Measurements from ENCODE around the gene HSD3B7.
A peak's percentile ranks its signal among the peaks of the same experiment; 100 is the strongest.

Gene HSD3B7

GRCh38 chr16:30957456-30958174, 27.4 kb upstream of the HSD3B7 start, which contains the start of gene SETD1A:
SETD1A (plus strand) TSS chr16:30957754; CDS start chr16:30958732, 978 bp downstream.
- DNase-seq, result peak; percentile 55

DNA sequence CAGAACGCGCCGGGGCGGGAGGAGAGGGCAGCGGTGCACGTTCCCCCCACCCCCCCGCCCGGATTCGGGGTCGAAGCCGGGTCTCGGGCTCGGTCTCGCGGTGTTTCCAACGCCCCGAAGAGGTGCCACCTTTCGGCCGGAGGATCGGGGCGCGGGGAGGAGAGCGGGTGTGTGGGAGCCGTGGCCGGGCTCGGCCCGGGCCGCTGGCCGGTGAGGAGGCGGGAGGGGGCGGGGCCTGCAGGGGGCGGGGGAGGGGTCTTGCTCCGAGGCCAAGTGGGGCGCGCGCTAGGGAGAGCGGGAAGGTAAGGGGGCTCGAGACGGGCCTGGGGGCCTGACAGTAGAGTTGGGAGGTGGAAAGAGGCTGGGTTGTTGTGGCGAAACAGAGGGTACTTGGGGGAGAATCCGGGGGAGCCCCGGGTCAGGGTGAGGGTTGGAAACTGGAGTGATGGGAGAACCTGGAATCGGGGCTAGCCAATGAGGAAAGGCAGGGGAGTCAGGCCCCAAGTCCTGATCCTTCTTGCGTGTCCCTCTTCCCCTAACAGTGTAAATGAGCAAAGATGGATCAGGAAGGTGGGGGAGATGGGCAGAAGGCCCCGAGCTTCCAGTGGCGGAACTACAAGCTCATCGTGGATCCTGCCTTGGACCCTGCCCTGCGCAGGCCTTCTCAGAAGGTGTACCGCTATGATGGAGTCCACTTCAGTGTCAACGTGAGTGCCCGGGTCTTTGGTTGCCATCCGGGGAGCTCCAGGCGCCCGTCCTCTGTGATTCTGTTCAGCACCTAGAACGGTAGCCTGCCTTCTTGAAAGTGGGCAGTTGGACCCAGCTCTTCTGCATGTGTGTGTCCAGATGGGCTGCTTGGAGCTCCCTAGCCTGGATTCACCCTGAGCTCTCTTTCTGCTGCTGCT, 26.6 kb upstream of the HSD3B7 start:
- no peak for DNase-seq

DNA sequence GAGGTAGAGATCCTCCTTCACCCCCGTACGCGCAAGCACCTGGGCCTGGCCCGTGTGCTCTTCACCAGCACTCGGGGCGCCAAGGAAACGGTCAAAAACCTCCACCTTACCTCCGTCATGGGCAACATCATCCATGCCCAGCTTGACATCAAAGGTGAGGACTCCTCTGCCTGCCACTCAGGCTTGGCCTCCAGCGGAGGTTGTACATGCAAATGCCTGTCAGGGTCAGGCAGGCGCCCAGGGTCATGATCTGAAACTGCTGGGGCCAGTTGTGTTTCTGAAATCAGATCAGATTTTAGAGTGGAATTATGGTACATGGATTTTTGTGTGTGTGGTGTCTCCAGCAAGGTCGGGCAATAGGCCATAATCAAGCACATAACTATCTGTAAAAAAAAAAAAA, 23.6 kb upstream of the HSD3B7 start:
- no peak for DNase-seq

DNA sequence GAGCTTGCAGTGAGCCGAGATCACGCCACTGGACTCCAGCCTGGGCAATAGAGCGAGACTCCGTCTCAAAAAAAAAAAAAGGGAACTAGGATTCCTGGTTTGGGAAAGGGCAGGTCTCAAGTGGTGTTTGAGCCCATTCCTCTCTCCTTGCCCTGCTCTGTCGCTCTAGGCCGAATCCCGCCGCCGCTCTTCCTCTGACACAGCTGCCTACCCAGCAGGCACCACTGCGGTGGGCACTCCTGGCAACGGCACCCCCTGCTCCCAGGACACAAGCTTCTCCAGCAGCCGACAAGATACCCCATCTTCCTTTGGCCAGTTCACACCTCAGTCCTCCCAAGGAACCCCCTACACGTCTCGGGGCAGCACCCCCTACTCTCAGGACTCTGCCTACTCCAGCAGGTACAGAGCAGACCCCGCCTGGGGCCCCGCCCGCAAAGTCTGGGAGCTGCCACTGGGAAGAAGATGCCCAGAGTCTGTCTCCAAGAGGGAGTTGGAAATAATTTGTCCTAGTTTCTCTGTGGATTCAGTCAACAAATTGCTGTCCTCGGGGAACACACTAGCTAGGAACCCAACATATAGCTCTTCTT, 21.0 kb upstream of the HSD3B7 start:
- no peak for DNase-seq

DNA sequence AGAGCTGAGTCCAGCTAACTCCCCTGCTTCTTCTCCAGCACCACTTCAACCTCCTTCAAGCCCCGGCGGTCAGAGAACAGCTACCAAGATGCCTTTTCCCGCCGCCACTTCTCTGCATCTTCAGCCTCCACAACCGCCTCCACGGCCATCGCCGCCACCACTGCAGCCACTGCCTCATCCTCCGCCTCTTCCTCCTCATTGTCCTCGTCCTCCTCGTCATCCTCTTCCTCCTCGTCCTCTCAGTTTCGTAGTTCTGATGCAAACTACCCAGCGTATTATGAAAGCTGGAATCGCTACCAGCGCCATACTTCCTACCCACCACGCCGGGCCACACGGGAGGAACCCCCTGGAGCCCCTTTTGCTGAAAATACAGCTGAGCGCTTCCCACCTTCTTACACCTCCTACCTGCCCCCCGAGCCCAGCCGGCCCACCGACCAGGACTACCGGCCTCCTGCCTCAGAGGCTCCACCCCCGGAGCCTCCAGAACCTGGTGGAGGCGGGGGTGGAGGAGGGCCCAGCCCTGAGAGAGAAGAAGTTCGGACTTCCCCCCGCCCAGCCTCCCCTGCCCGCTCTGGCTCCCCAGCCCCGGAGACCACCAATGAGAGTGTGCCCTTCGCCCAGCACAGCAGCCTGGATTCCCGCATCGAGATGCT, 20.3 kb upstream of the HSD3B7 start:
- DNase-seq, result no peak

- no peak for DNase-seq
These were observed 19.6 kb upstream of the HSD3B7 start for GRCh38 chr16:30965436-30965835.

DNA sequence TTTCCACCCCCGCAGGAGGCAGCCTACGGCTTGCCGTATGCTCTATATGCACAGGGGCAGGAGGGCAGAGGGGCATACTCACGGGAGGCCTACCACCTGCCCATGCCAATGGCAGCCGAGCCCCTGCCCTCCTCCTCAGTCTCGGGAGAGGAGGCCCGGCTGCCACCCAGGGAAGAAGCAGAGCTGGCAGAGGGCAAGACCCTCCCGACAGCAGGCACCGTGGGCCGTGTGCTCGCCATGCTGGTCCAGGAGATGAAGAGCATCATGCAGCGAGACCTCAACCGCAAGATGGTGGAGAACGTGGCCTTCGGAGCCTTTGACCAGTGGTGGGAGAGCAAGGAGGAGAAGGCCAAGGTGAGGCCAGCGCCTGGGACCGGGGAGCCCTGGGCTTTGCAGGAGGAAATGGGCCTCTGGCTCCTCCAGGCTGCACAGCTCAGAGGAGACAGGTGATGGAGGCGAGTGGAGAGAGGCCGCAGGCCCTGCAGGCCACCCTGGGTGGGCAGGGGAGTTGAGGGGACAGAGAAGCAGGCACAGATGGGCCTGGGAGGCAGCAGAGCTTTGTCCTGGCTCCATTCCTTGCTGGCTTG, 18.9 kb upstream of the HSD3B7 start:
- DNase-seq, result no peak

DNA sequence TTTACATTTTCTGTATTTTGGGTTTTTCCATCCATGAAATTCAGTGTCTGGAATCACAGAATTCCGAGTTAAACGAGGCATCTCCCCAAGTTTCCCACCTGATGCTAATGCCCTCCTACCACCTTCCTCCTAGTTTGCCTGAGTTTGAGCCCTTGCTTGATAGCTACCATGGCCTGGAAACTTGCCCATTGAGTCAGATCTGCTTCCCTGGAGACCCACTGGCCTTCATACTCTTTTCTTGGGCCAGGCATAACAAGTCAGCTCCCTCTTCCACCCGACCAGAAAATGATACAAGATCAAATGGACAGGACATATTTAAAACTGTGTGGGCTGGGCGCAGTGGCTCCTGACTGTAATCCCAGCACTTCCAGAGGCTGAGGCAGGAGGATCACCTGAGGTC, 17.2 kb upstream of the HSD3B7 start:
- DNase-seq, result no peak

GRCh38 chr16:30969246-30969842, 15.7 kb upstream of the HSD3B7 start:
- DNase-seq, result no peak

DNA sequence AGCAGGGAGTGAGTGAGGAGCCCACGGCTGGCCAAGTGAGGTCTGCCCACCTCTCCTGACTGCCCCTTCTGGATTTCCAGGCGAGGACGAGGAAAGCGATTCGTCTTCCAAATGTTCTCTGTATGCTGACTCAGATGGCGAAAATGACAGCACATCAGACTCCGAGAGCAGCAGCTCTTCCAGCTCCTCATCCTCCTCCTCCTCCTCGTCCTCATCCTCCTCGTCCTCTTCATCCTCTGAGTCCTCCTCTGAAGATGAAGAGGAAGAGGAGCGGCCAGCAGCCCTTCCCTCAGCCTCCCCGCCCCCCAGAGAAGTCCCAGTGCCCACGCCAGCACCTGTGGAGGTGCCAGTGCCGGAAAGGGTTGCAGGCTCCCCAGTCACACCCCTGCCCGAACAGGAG, 13.7 kb upstream of the HSD3B7 start:
- no peak for DNase-seq

DNA sequence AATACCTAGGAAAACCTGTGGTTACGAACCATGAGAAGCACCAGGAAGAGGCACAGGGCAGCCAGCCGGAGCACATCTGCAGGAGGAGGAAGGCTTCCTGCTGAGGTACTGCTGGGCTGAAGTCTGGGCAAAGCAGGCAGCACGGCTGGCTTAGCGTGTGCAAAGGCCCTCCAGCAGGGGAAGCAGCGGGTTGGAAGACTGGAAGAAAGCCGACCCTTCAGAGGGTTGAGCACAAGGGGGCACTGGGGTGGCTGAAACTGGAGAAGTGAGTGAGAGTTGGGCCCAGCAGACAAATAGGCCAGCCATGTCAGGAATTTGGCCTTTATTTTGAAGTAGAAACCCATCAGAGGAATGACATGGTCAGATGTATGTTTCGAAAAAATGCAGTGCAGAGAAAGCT, 12.1 kb upstream of the HSD3B7 start:
- DNase-seq, result no peak

- no peak for DNase-seq
These were observed 10.7 kb upstream of the HSD3B7 start for GRCh38 chr16:30974348-30974747.

DNA sequence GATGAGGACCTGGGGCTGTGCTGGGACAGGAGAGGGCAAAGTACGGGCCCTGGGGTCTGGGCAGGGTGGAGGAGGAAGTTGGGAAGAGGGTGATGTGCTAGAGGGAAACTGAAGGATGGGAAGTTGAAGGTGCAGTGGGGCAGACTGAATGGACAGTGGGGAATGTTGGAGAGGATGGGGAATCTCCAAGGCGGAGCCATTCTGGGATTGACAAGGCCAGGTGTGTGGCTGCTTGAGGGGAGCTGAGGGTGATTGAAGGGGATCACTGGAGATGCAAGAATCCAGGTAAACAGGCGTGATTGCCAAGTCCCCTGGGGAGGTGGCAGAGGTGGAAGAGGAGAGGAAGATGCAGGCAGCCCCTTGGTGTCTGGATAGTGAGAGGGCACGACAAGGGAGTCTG, 8.5 kb upstream of the HSD3B7 start:
- DNase-seq, result no peak

DNA sequence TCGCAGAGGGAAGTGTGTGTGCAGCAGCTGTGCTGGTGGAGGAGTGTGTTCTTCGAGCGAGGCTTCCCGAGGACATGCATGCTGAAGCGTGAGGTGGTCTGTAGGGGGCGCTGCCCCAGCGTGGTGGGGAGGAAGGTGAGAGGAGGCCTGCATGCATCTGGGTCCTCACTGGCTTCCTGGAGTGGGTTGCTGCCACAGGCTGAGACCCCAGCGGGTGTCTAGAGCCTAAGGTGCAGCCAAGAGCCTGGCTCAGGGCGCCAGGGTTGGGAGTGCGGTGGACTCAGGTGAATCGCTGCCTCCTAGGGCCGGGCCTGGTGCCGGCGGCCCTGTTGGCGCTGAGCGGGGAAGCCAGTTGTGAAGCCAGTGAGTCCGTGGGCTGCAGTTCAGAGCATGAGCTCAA, 7.5 kb upstream of the HSD3B7 start:
- no peak for DNase-seq

DNA sequence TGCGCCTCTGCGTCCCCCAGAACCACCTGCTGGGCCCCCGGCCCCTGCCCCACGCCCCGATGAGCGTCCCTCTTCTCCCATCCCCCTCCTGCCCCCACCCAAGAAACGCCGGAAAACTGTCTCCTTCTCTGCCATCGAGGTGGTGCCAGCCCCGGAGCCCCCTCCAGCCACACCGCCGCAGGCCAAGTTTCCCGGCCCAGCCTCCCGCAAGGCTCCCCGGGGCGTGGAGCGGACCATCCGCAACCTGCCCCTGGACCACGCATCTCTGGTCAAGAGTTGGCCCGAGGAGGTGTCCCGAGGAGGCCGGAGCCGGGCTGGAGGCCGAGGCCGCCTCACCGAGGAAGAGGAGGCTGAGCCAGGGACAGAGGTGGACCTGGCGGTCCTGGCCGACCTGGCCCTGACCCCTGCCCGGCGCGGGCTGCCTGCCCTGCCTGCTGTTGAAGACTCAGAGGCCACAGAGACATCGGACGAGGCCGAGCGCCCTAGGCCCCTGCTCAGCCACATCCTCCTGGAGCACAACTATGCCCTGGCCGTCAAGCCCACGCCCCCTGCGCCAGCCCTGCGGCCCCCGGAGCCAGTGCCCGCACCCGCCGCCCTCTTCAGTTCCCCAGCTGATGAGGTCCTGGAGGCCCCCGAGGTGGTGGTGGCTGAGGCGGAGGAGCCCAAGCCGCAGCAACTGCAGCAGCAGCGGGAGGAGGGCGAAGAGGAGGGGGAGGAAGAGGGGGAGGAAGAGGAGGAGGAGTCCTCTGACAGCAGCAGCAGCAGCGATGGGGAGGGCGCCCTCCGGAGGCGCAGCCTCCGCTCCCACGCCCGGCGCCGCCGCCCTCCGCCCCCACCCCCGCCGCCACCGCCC, 5.6 kb upstream of the HSD3B7 start:
- DNase-seq, result no peak

GRCh38 chr16:30980023-30980371, 5.0 kb upstream of the HSD3B7 start:
- no peak for DNase-seq

GRCh38 chr16:30980434-30980833, 4.6 kb upstream of the HSD3B7 start:
- DNase-seq, result no peak

GRCh38 chr16:30980959-30981358, 4.0 kb upstream of the HSD3B7 start:
- DNase-seq, result no peak

GRCh38 chr16:30982548-30983288, 2.3 kb upstream of the HSD3B7 start:
- DNase-seq, result no peak

GRCh38 chr16:30983289-30983889, 1.6 kb upstream of the HSD3B7 start:
- no peak for DNase-seq
